HepG2 (cell line): Measurements from ENCODE around the gene GRPEL2. TPM values are rescaled to one million over a fixed set of nuclear protein-coding genes. Genes with fewer than 3 reads are reported as not detected.

Experiments used
- BRD4 ChIP-seq: sonication (generic); formaldehyde crosslinking; IDR thresholded peaks from 2 replicates; pipeline ENCODE4 v1.4.0; 2020; ENCODE audit warnings: missing genetic modification reagents
- FIP1L1 ChIP-seq: fragments of 200-400 bp; formaldehyde crosslinking; IDR thresholded peaks from 2 replicates; pipeline ENCODE4 v1.6.1; 2018; ENCODE audit warnings: low read depth, mild to moderate bottlenecking, low read length, moderate library complexity, borderline replicate concordance; ENCODE audit not compliant: insufficient read depth
- MAFF ChIP-seq: IDR thresholded peaks from 2 replicates; pipeline ENCODE4 v1.6.1; 2011; ENCODE audit warnings: low read depth, low read length, improper control_type of control experiment
- NFIC ChIP-seq: IDR thresholded peaks from 2 replicates; pipeline ENCODE4 v1.6.1; 2012; ENCODE audit warnings: mild to moderate bottlenecking, low read length, inconsistent platforms
- SKI ChIP-seq: fragments of 450-650 bp; IDR thresholded peaks from one replicate; pipeline ENCODE4 v1.6.1; 2018; ENCODE audit warnings: mild to moderate bottlenecking; ENCODE audit not compliant: partially characterized antibody
- SMARCC2 ChIP-seq: fragments of 450-650 bp; IDR thresholded peaks from 2 replicates; pipeline ENCODE4 v1.6.1; 2017; ENCODE audit warnings: antibody characterized with exemption, mild to moderate bottlenecking
- SPEN ChIP-seq: sonication (generic); formaldehyde crosslinking; IDR thresholded peaks from 2 replicates; pipeline ENCODE4 v1.5.1; 2020; ENCODE audit warnings: low read depth, mild to moderate bottlenecking, missing genetic modification reagents
- ZNF292 ChIP-seq: sonication (generic); formaldehyde crosslinking; IDR thresholded peaks from 2 replicates; pipeline ENCODE4 v1.8.1; 2022; ENCODE audit warnings: mild to moderate bottlenecking, low read depth, missing genetic modification reagents, borderline replicate concordance
- ZNF460 ChIP-seq: sonication (generic); formaldehyde crosslinking; IDR thresholded peaks from 2 replicates; pipeline ENCODE4 v1.5.1; 2020; ENCODE audit warnings: missing genetic modification reagents, mild to moderate bottlenecking, borderline replicate concordance
- ZNF549 ChIP-seq: sonication (generic); formaldehyde crosslinking; IDR thresholded peaks from 2 replicates; pipeline ENCODE4 v1.5.0; 2020; ENCODE audit warnings: missing genetic modification reagents
- ZNF746 ChIP-seq: sonication (generic); formaldehyde crosslinking; IDR thresholded peaks from 2 replicates; pipeline ENCODE4 v1.8.0; 2022; ENCODE audit warnings: mild to moderate bottlenecking, missing genetic modification reagents
- ZNF747 ChIP-seq: sonication (generic); formaldehyde crosslinking; IDR thresholded peaks from 2 replicates; pipeline ENCODE4 v1.8.1; 2023; ENCODE audit warnings: missing genetic modification reagents, mild to moderate bottlenecking, borderline replicate concordance
- polyA plus RNA-seq, 8 experiments: library from polyadenylated mRNA; depleted of rRNA in 3 of 8; stranded (reverse) in 7 of 8; unstranded in 1 of 8; fragments of >200 nt; fragmentation: Illumina TruSeq in 4 of 8; extraction: Trizol in 4 of 8; gene quantifications; 2 replicates each; pipeline versions ENCODE4 v1.2.1 to v1.2.3, GENCODE V29; 2011 to 2016; ENCODE audit warnings: low read depth in 4 of 8, missing spikeins in 1 of 8, mixed read lengths in 1 of 8; ENCODE audit not compliant: insufficient read depth in 1 of 8
- total RNA-seq, 5 experiments: library from RNA; depleted of rRNA; stranded (reverse); fragments of >200 nt; fragmentation: Illumina TruSeq; extraction: Trizol; gene quantifications; 2 replicates each; pipeline ENCODE4 v1.2.3, GENCODE V29; 2016; ENCODE audit warnings: low read depth in 1 of 5
- TF ChIP-seq, protein P1 (sequence below), 2 experiments: sonication (generic) in 1 of 2; formaldehyde crosslinking in 1 of 2; IDR thresholded peaks; 2 replicates each; pipeline versions ENCODE4 v1.4.0 to v1.6.1; 2016 to 2020; ENCODE audit warnings: borderline replicate concordance in 1 of 2, low read depth in 1 of 2, mild to moderate bottlenecking in 1 of 2, missing genetic modification reagents in 1 of 2

GRPEL2 gene
- total and polyA plus RNA-seq, 2 of the 13 experiments (the other 11 are each of a cell fraction or from before 2014, with no cell fraction given), result 13.1 to 16.6 TPM

DNA sequence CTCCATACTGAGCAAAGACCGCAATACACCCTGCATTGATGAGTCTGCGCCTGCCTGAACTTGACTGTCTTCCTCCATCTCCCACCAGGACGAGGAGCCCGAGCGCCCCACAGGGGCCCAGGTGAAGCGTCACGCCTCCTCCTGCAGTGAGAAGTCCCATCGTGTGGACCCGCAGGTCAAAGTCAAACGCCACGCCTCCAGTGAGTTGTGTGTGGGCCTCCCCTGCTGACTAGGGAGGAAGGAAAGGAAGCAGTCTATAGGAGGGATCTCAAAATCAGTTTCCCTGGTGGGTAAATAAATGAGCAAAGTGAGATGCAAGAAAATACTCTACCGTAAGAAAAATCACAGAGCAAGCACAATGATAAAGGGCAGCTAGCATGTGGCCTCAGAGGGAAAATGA lies 22.8 kb upstream of the GRPEL2 start (continued):
- TF ChIP-seq ZNF292 (CRISPR knock-in tag) (peak; percentile 88; the same call in 1 of the 2 replicates), MAFF (0 out of 2 replicates have a peak, but pooled peaks have one; percentile 3), NFIC (peak; percentile 43; the same call in 1 of the 2 replicates), SKI (peak; percentile 28), FIP1L1 (no peak), ZNF460 (CRISPR knock-in tag) (no peak), SMARCC2 (no peak), BRD4 (CRISPR knock-in tag) (no peak), ZNF746 (CRISPR knock-in tag) (no peak; the same call in 1 of the 2 replicates), ZNF747 (no peak), ZNF549 (CRISPR knock-in tag) (no peak), SPEN (CRISPR knock-in tag) (peak; percentile 54; the same call in 1 of the 2 replicates)
- TF ChIP-seq, protein P1, sequence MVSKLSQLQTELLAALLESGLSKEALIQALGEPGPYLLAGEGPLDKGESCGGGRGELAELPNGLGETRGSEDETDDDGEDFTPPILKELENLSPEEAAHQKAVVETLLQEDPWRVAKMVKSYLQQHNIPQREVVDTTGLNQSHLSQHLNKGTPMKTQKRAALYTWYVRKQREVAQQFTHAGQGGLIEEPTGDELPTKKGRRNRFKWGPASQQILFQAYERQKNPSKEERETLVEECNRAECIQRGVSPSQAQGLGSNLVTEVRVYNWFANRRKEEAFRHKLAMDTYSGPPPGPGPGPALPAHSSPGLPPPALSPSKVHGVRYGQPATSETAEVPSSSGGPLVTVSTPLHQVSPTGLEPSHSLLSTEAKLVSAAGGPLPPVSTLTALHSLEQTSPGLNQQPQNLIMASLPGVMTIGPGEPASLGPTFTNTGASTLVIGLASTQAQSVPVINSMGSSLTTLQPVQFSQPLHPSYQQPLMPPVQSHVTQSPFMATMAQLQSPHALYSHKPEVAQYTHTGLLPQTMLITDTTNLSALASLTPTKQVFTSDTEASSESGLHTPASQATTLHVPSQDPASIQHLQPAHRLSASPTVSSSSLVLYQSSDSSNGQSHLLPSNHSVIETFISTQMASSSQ (IDR thresholded peaks at IDR 0.05; ENCODE audit: low read depth), result no peak
- TF ChIP-seq, protein P1 (CRISPR knock-in tag; IDR thresholded peaks at IDR 0.05; ENCODE audit: borderline replicate concordance), result no peak
